HL-60 (cell line): ENCODE measurements around the gene GTF2A1.

ENCODE experiments used
- GABPA ChIP-seq: IDR thresholded peaks from 2 replicates; pipeline ENCODE4 v1.6.1; 2012; ENCODE audit warnings: low read depth
- POLR2AphosphoS5 ChIP-seq: IDR thresholded peaks from 2 replicates; pipeline ENCODE4 v1.6.1; 2012; ENCODE audit warnings: low read depth
- SPI1 ChIP-seq: IDR thresholded peaks from 2 replicates; pipeline ENCODE4 v1.6.1; 2012; ENCODE audit warnings: low read depth, mild to moderate bottlenecking, borderline replicate concordance
- TF ChIP-seq, protein P1 (sequence below): IDR thresholded peaks from one replicate; pipeline ENCODE4 v1.5.1; 2011; ENCODE audit warnings: low read length, control low read depth, inconsistent platforms; ENCODE audit not compliant: insufficient read depth
- TF ChIP-seq, protein P2 (sequence below): IDR thresholded peaks from 2 replicates; pipeline ENCODE4 v1.6.1; 2012; ENCODE audit warnings: low read depth; ENCODE audit not compliant: insufficient replicate concordance

DNA sequence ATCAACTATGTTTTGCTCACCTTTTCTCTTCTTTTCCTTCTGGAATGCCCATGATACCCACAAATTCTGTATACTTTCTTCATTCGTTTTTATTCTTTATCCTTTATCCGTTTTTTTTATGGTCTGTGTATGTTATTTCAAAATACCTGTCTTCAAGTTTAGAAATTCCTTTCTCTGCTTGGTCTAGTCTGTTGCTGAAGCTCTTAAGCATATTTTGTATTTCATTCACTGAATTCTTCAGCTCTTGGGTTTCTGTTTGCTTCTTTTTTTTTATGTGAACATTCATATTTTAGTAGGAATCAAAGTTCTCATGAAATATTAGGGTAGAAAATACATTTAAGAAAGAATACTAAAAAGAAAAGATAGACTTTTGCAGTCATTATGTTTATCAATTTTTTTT lies 22.7 kb upstream of the GTF2A1 start:
- TF ChIP-seq, protein P1, sequence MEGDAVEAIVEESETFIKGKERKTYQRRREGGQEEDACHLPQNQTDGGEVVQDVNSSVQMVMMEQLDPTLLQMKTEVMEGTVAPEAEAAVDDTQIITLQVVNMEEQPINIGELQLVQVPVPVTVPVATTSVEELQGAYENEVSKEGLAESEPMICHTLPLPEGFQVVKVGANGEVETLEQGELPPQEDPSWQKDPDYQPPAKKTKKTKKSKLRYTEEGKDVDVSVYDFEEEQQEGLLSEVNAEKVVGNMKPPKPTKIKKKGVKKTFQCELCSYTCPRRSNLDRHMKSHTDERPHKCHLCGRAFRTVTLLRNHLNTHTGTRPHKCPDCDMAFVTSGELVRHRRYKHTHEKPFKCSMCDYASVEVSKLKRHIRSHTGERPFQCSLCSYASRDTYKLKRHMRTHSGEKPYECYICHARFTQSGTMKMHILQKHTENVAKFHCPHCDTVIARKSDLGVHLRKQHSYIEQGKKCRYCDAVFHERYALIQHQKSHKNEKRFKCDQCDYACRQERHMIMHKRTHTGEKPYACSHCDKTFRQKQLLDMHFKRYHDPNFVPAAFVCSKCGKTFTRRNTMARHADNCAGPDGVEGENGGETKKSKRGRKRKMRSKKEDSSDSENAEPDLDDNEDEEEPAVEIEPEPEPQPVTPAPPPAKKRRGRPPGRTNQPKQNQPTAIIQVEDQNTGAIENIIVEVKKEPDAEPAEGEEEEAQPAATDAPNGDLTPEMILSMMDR, result no peak
- TF ChIP-seq POLR2AphosphoS5 (no peak), GABPA (no peak), SPI1 (no peak)
- TF ChIP-seq, protein P2, sequence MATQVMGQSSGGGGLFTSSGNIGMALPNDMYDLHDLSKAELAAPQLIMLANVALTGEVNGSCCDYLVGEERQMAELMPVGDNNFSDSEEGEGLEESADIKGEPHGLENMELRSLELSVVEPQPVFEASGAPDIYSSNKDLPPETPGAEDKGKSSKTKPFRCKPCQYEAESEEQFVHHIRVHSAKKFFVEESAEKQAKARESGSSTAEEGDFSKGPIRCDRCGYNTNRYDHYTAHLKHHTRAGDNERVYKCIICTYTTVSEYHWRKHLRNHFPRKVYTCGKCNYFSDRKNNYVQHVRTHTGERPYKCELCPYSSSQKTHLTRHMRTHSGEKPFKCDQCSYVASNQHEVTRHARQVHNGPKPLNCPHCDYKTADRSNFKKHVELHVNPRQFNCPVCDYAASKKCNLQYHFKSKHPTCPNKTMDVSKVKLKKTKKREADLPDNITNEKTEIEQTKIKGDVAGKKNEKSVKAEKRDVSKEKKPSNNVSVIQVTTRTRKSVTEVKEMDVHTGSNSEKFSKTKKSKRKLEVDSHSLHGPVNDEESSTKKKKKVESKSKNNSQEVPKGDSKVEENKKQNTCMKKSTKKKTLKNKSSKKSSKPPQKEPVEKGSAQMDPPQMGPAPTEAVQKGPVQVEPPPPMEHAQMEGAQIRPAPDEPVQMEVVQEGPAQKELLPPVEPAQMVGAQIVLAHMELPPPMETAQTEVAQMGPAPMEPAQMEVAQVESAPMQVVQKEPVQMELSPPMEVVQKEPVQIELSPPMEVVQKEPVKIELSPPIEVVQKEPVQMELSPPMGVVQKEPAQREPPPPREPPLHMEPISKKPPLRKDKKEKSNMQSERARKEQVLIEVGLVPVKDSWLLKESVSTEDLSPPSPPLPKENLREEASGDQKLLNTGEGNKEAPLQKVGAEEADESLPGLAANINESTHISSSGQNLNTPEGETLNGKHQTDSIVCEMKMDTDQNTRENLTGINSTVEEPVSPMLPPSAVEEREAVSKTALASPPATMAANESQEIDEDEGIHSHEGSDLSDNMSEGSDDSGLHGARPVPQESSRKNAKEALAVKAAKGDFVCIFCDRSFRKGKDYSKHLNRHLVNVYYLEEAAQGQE, result no peak
